IMR-90 (cell line): ENCODE measurements around the gene OR6B3.

ENCODE experiments used
- CTCF ChIP-seq: conservative IDR thresholded peaks from 2 replicates; pipeline ENCODE4 v1.5.1; 2012; ENCODE audit warnings: mild to moderate bottlenecking, low read depth, low read length, improper control_type of control experiment
- ELK1 ChIP-seq: fragments of 150-350 bp; IDR thresholded peaks from 2 replicates; pipeline ENCODE4 v1.6.1; 2016; ENCODE audit warnings: low read depth, mild to moderate bottlenecking, low read length, moderate library complexity, borderline replicate concordance
- POLR2A ChIP-seq: IDR thresholded peaks from 2 replicates; pipeline ENCODE4 v1.6.1; 2012; ENCODE audit warnings: mild to moderate bottlenecking, low read depth, low read length
- RAD21 ChIP-seq: IDR thresholded peaks from 2 replicates; pipeline ENCODE4 v1.6.1; 2012; ENCODE audit warnings: low read length, improper control_type of control experiment

- no peak for TF ChIP-seq POLR2A
- no peak for TF ChIP-seq RAD21
- no peak for TF ChIP-seq CTCF
- no peak for TF ChIP-seq ELK1
Observed at GRCh38 chr2:240056678-240057077, 3.4 kb upstream of the OR6B3 start.
